CD4-positive, alpha-beta T cell treated with Interleukin-15 for 1 hour (primary cell): ENCODE results near the gene PRR11.
"Not testable (repeated sequence)": the region's sequence is repeated elsewhere in the genome, so short reads cannot be mapped to it uniquely, and the experiment has no call there.

Source experiments
- DNase-seq: peaks from one replicate; pipeline ENCODE4 v3.0.0-alpha.2; 2020

PRR11 gene

DNA sequence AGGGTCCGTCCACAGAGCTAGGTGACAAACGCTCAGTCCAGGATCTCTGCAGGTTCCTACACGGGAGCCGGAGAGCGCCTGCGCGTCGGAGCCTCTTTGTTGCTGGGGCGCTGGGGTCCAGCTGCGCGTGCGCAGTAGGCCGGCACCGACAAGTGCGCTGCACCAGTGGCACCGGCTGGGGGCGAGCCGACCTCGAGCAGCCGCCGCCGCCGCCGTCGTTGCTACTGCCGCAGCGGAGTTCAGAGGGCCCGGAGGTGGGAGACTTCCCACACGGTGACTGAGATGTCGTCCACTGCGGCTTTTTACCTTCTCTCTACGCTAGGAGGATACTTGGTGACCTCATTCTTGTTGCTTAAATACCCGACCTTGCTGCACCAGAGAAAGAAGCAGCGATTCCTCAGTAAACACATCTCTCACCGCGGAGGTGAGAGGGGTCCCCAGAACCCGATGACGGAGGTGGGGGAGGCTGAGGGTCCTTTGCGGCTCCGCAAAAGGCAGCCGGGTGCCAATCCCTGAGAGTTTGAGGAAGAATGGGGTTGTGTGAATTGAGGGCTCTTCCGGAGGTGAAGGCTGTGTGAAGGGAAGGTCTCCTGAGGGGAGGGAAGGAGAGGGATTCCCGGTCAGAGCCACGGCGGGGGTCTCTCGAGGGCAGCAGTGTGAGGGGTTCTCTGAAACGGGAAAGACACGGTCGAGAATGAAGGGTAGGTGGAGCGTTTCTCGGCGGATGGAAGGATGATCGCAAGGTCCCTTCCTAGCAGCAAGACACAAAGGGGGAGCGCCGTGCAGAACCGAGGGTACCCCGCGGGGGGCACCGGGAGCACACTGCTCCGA is 65.0 kb downstream of the PRR11 start, which contains the start of gene GDPD1:
GDPD1 (plus strand) TSS at position 184 of the 831 bp plus-strand sequence; CDS start at position 283, 99 bp downstream.
- DNase-seq, result peak; percentile 97

GRCh38 chr17:59221159-59221847 is 65.8 kb downstream of the PRR11 start:
- DNase-seq, result no peak

DNA sequence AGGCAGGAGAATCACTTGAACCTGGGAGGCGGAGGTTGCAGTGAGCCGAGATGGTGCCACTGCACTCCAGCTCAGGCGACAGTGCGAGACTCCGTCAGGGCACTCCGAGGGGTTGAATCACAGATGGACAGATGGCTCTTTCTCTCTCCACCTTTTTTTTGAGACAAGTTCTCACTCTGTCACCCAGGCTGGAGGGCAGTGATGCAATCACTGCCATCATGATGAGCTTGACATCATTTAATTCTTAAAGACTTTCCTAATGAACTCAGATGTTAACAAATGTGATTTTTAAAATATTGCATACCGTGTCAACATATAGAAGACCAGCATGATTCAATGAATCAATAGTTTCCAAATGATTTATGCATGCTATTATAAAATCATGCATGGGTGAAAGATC is 68.3 kb downstream of the PRR11 start:
- DNase-seq, result no peak

GRCh38 chr17:59228588-59228987 is 73.0 kb downstream of the PRR11 start:
- not testable (repeated sequence) for DNase-seq

DNA sequence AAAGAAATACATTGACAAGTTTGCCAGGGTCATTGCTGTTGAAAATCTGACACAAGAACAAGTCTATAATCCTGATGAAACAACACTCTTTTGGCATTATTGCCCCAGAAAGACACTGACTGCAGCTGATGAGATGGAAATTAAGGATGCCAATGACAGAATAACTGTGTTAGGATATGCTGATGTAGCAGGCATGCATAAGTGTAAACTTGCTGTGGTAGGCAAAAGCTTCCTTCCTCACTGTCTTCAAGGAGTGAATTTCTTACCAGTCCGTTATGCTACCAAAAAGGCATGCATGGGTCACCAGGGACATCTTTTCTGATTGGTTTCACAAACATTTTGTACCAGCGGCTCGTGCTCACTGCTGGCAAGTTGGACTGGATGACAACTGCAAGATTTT is 75.2 kb downstream of the PRR11 start:
- no peak for DNase-seq

DNA sequence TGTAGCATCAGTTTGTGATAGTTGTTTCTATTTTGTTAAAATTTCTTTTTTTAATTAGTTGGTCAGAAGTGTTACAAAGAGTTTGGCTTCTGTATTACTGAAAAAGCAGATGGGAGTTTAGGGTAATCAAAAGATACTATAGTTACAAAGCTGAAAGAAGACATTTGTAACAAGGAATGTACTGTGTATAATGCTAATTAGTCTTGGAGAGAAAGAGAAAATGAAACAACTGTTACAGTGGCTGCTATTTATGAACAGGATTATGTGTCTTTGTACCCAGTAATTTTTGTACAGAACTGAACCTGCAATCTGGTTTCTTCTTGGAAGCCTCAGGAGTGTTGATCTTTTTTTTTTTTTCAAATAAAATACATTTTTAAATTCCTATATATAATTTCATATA is 79.1 kb downstream of the PRR11 start:
- no peak for DNase-seq

DNA sequence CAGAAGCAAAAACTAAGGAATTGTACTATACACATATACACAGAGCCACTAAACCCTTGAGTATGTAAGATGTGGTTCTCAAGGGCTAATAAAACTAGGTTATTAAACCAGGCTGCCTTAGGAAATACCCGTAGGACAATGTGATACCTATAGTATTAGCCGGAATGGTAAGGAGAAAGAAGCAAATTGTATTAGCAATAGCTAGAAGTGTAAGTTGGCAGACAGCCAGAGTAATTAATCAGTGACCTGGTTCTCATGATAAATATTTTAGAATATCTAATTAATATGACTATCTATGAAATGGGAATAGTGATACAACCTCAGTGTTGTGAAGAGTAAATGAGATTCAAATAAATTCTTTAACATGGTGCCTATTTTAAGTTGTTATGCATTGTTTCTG is 83.4 kb downstream of the PRR11 start:
- no peak for DNase-seq

DNA sequence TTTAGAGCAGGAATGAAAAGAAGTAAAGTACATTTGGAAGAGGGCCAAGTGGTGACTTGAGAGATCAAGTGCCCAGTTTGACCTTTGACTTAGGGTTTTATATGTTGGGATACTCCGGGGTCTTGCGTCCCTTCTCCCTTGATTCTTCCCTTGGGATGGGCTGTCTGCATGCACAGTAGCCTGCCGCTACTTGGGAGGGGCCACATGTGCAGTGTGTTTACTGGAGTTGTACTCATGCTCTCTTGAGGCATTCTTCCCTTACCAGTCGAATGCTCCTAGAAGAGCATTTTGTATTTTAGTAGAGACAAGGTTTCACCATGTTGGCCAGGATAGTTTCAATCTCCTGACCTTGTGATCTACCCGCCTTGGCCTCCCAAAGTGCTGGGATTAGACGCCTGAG is 88.5 kb downstream of the PRR11 start:
- no peak for DNase-seq
